Glutamatergic neuron (in vitro differentiated cells): ENCODE data around the gene SMARCA1. TPM values are rescaled to one million over a fixed set of nuclear protein-coding genes. Genes with fewer than 3 reads are reported as not detected.

Experiments
- DNase-seq: peaks from one replicate; pipeline ENCODE4 v3.0.0; 2022
- H3K27ac Mint-ChIP-seq: one replicate; pipeline ENCODE4 v1.8.0; 2020; ENCODE audit warnings: mild to moderate bottlenecking, mixed read lengths, inconsistent platforms; ENCODE audit not compliant: unreplicated experiment
- H3K27me3 Mint-ChIP-seq: one replicate; pipeline ENCODE4 v1.8.0; 2020; ENCODE audit warnings: mild to moderate bottlenecking, moderate library complexity, mixed read lengths, inconsistent platforms; ENCODE audit not compliant: unreplicated experiment
- H3K36me3 Mint-ChIP-seq: one replicate; pipeline ENCODE4 v1.8.0; 2020; ENCODE audit warnings: mild to moderate bottlenecking, mixed read lengths, inconsistent platforms; ENCODE audit not compliant: unreplicated experiment
- H3K4me1 Mint-ChIP-seq: one replicate; pipeline ENCODE4 v1.8.0; 2020; ENCODE audit warnings: mild to moderate bottlenecking, low read depth, mixed read lengths, inconsistent platforms; ENCODE audit not compliant: unreplicated experiment
- H3K4me3 Mint-ChIP-seq: one replicate; pipeline ENCODE4 v1.8.0; 2020; ENCODE audit warnings: mild to moderate bottlenecking, mixed read lengths, inconsistent platforms; ENCODE audit not compliant: unreplicated experiment
- H3K9me3 Mint-ChIP-seq: one replicate; pipeline ENCODE4 v1.8.0; 2020; ENCODE audit warnings: mild to moderate bottlenecking, moderate library complexity, mixed read lengths, inconsistent platforms; ENCODE audit not compliant: unreplicated experiment
- CTCF ChIP-seq: fragments of 200-600 bp; sonication (generic); IDR thresholded peaks from one replicate; pipeline ENCODE4 v1.5.0; 2021; ENCODE audit not compliant: partially characterized antibody, unreplicated experiment
- total RNA-seq: library from RNA; stranded (reverse); fragmentation: NEBNext Ultra II Directional; extraction: Animal tissue kit (Norgen Biotek cat#: 25700); gene quantifications from one replicate; pipeline ENCODE4 v1.2.1, GENCODE V29; 2021; ENCODE audit not compliant: unreplicated experiment

SMARCA1 gene
- total RNA-seq, 1 donor from 2014 or later: 55.7 TPM

- no peak for DNase-seq
Observed at GRCh38 chrX:129449148-129449547, 74.1 kb downstream of the SMARCA1 start.

GRCh38 chrX:129445436-129445835 is 77.9 kb downstream of the SMARCA1 start:
- Mint-ChIP-seq H3K27me3 (no peaks in the 10 kb centered on the region), H3K36me3 (no peaks in the 10 kb centered on the region), H3K9me3 (no peaks in the 10 kb centered on the region), H3K4me3 (no peak overlapping the region), H3K27ac (no peak overlapping the region), H3K4me1 (peaks cover 1% of the 10 kb centered on the region)
- TF ChIP-seq CTCF: no peak
- no peak for DNase-seq

More at GRCh38 chrX:129449148-129449547, 74.1 kb downstream of the SMARCA1 start:
- Mint-ChIP-seq H3K9me3 (no peaks in the 10 kb centered on the region), H3K27ac (no peak overlapping the region), H3K4me1 (peaks cover 1% of the 10 kb centered on the region), H3K4me3 (no peak overlapping the region), H3K36me3 (no peaks in the 10 kb centered on the region), H3K27me3 (no peaks in the 10 kb centered on the region)
- TF ChIP-seq CTCF: no peak

- peaks cover 8% of the 10 kb centered on the region for H3K36me3 Mint-ChIP-seq
- no peaks in the 10 kb centered on the region for H3K9me3 Mint-ChIP-seq
- H3K4me3 Mint-ChIP-seq: no peak overlapping the region
- no peak for TF ChIP-seq CTCF
- H3K27ac Mint-ChIP-seq: no peak overlapping the region
- DNase-seq: no peak
- no peaks in the 10 kb centered on the region for H3K27me3 Mint-ChIP-seq
- no peaks in the 10 kb centered on the region for H3K4me1 Mint-ChIP-seq
Observed at GRCh38 chrX:129433945-129434344, 89.3 kb downstream of the SMARCA1 start.

GRCh38 chrX:129433461-129433860 is 89.8 kb downstream of the SMARCA1 start:
- Mint-ChIP-seq H3K36me3 (peaks cover 13% of the 10 kb centered on the region), H3K4me1 (no peaks in the 10 kb centered on the region), H3K4me3 (no peak overlapping the region), H3K9me3 (no peaks in the 10 kb centered on the region), H3K27ac (no peak overlapping the region), H3K27me3 (no peaks in the 10 kb centered on the region)
- DNase-seq: no peak
- no peak for TF ChIP-seq CTCF

- TF ChIP-seq CTCF: no peak
- H3K27me3 Mint-ChIP-seq: peaks cover 3% of the 10 kb centered on the region
- no peak overlapping the region for H3K27ac Mint-ChIP-seq
- no peak overlapping the region for H3K4me3 Mint-ChIP-seq
- no peak for DNase-seq
- peaks cover 33% of the 10 kb centered on the region for H3K36me3 Mint-ChIP-seq
- H3K9me3 Mint-ChIP-seq: peaks cover 6% of the 10 kb centered on the region
- no peaks in the 10 kb centered on the region for H3K4me1 Mint-ChIP-seq
Observed at GRCh38 chrX:129427267-129427666, 96.0 kb downstream of the SMARCA1 start.
